HG02759 (cell line): ENCODE results near the gene CAMTA1.

Experiments used
- ATAC-seq: cut with Tn5 transposase; IDR thresholded peaks from one replicate; pipeline ENCODE4 v1.9.1; 2021; ENCODE audit warnings: mild to moderate bottlenecking, moderate library complexity; ENCODE audit not compliant: unreplicated experiment

CAMTA1 gene

DNA sequence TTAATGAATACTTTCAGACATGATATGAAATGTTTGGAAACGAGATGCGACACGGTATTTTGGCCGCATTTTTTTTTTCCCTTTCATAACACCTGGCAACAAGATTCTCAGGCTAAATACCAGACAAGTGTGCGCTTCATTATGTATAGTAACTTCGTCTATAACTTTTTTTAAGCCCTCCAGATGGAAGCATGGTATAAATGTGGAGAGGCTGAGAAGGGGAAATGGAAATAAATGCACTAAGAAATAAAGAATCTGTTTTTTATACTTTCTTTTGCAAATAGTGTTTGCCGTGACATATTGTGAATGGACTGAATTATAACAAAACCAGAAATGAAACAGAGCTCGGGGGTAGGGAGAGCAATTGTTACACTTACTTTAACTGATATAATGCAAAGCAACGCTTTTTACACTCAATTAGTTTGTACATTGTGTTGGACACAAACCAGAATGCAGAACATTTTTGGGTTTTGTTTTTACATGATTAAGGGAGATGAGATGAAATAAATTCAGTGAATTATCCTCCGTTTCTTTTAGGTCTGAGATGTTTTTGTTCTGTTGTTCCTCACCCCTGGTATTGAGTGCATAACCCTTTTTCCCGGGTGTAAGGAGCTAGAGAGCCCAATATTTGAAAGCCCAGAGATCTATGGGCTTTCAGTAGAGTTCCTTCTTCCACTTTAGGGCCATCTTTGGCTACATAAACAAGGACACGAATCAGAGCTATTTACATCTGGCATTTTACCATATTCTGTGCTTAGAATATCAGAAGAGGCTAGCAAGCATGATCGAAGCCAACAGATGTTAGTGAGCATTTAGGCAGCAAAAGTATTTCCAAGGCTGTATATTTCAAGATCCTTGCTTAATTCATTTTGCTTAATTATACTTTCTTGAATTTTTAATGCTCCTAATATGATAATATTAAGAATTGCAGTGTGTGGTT, 478.0 kb downstream of the CAMTA1 start:
- ATAC-seq, result no peak

DNA sequence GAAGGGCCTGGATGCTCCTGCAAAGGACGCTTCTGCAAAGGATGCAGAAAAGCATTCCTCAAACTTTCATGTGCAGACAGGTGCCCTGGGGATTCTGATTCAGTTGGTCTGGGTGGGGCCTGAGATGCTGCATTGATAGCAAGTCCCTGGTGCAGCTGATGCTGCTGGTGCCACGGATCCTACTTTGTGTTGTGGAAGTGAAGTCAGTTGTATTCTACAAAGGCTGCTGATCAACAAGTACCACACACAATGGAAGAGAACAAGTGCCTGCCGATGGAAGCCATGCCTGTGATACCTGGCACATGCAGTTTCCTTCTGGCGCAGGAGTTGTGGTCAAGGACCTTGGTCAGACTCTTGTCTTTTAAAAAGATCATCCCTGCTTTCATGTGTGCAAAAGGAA, 478.8 kb downstream of the CAMTA1 start:
- ATAC-seq, result no peak

DNA sequence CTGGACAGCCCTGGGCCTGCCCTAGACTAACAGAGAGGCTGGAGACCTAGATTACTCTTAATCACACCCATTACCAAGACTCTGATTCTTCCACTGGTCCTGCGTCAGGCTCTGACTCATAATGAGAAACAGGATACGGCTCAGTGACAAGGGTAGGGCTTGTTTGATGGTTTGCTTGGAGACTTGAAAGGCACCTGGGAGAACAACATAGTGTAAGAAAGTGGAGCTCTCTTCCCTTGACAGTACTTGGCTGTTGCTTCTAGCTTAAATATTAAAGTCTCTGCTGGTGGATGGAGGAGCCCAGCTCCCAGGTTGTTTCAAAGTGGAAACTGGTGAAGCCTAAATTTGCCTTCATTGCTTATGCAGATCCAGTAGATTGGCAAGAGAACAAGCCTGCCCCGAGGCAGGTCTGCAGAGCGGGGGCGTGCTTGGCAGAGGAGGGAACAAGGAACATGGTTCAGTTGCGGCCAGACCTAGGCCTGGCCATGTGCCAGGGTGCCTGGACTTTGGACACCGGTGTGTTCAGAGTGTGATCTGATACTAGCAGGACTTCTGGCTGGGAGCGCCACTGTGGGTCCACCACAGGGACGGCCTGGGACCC, 480.6 kb downstream of the CAMTA1 start:
- no peak for ATAC-seq

DNA sequence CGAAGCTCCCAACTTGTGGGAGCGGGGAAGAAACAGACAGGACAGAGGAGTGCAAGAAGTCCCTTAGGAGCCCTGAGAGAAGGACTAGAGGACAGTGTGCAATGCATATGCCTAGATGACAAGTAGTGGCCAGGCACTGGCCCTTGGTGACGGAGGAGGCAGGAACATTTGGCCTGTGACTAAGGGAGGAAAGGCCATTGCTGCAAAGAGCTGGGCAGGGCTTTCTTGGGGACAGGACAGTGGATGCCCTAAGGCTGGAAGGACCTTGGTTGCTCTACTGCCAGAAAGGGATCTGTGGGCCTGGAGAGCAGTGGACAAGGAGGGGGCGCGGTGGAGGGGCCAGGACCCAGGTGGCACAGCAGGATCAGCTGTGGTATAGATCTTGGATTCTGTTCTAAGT, 481.3 kb downstream of the CAMTA1 start:
- ATAC-seq, result no peak

DNA sequence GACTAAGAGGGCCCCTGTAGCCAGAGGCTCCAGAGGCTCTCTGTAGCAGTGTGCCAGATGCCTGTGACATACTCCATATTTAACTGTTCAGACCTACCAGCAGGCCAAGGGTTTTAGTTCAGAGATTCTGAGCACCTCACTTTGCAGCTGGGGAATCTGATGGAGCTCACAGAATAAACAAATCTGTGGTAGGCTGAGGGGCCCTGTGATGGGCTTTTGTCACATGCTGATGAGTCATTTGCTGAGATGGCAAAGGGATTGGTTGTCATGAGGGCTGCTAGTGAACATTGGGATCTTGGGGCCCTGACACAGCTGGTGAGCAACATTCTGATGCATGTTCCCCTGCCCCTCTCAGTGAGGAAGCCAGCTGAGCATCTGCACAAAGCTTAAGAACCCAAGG, 482.2 kb downstream of the CAMTA1 start:
- ATAC-seq, result no peak

DNA sequence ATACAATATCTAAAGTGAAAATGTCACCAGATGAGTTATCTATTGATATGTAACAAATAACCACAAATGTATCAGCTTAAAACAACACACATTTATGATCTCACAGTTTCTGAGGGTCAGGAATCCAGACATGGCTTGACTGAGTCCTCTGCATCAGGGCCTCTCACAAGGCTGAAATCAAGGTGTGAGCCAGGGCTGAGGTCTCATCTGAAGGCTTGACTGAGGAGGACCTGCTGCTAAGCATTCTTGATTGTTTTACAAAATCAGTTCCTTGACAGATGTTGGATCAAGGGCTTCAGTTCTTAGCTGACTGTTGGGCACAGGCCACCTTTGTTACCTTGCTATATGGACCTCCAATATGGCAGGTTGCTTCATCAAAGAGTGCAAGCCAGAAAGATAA, 483.7 kb downstream of the CAMTA1 start:
- no peak for ATAC-seq

DNA sequence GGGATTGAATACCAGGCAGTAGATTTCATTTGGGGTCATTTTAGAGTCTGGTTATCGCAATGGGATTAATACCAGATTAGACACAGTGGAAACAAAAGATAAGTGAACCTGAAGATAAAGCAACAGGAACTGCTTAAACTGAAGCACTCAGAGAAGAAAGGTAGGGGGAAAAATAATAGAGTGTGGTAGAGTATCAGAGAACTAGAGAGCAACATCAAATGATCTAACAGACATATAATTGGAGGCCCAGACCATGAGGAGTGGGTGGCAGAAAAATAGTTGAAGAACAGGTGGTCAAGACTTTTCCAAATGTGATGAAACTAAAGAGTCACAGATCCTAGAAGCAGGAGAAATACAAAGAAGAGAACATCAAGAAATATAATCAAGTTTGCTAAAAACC, 484.3 kb downstream of the CAMTA1 start:
- ATAC-seq, result no peak

DNA sequence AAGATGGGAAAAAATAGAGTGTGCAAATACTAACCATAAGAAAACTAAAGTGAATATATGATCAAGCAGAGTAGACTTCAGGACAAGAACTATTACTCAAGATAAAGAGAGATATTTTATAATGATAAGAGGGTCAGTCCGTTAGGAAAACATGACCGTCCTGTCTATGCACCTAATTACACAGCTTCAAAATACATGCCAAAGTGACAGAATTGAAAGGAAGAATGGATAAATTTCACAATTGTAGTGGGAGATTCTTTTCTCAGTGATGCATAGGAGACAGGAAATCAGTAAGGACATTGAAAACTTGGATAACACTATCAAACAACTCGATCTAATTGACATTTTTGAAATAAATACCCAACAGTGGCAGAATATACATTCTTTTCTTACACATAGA, 489.0 kb downstream of the CAMTA1 start:
- ATAC-seq, result no peak

DNA sequence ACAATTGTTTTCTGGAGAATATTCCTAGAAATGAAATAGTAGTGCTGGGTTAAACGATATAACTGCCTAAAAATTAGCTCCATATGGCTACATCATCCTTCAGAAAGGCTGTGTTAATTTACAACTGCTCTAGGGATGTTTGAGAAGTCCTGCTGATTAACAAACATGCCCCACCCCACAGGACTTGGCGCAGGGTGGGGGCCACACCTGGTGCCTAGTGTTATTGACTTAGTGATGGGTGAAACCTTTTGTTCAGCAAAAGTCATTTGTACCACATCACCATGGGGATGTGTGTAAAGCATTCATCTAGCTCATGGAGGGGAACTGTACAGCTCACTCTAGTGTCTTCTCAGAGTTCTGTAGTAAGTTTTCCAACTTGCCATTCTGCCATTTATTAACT, 492.8 kb downstream of the CAMTA1 start:
- no peak for ATAC-seq

DNA sequence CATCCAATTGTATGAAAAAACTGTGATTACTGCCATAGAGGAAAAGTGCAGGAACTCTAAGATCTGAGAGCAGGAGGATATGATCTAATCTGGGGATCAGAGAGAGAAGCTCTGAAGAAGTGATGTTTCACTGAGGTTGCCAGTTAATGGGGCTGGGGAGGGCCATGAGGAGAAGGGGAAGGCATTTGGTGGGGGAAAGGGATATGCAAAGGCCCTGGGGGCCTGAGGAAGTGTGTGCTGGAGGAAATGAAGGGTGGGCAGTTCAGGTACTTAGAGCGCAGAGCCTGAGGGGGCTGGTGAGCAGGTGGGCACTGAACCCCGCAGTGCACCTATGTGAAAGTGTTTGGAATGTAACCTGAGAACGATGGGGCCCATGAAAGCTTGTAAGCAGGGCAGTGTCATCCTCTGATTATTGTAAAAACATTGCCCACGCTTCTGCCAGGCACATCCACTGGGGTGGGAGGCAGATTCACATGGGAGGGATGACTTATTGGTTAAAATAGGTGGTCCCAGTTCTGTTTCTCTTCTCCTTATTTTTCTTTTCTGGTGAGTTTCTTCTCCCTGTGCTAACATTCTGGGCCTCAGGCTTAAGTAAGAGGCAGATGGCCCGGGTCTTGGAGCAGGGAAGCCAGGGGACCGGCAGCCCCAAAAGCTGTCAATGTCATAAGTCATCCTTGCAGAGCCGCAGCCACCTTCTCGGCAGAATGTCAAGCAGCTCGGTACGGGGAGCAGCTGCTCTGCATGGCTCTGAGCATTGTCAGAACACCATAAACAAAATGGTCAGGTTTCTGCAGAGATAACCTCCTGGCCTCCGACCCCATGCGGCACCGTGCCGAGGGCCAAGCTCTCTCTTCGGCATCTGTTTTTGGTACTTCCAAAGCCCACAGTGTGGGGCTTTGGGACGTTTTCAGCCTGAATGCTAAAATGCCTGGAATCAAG, 493.8 kb downstream of the CAMTA1 start:
- ATAC-seq, result no peak

DNA sequence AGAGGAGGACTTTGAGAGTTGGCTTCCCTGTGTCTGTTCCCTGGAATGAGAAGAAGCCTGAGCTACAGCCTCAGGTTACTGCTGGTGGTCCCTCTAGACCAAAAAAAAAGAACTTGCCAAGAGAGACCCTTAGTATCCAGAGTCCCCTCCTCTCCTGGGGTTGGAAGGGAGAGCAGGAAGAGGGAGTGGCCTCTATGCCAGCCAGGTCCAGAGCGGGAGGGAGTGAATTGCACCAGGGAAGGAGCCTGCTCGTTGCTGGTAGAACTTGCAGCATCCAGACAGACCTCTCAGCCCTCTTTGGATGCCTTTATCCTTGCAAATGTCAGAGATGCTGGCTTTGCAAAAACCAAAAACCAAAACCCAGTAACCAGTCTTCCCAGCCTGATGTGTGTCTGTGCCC, 494.5 kb downstream of the CAMTA1 start:
- ATAC-seq, result no peak

DNA sequence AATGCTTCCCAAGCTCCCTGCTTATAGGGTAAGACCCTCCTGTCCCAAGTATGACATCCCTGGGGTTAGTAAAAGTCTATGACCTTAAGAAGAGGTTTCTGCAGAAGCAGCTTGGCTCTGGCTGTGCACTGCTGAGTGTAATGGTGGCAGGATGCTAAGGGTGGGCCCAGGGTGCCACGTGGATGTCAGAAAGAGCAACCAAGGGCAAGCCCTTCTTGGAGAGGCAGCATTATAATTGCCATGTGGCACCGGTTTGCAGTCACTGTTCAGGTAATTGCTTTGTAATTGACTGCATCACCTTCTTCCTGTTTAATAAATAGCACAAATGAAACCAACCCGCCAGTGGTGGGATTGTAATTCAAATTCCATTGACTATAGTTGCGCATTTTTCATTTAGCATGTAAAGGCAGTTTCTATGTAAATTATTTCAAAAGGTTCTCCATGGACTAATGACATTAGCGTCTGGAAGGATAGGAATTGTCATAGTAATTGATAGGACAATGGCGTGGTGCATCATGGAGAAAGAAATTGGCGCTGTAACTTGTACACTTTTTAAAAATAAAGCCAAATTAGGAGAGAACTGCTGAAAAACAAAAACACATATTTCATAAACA, 495.2 kb downstream of the CAMTA1 start:
- no peak for ATAC-seq

DNA sequence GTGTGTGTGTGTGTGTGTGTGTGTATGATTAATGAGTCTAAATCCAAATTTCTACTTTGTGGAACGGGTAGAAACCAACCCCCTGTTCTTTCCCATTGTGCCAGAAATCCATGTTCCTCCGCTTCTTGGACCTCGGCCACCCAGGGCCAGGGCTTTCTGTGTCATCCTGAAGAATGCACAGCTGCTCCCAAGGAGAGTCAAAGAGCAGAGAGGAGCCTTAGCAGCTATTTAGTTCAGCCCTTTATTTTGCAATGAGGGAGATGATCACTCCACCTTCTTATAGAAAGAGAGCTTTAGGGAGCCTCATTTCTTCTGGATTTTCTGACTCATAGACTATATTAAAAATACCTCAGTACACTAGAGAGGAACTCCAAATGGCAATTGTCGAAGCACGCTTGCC, 496.6 kb downstream of the CAMTA1 start:
- no peak for ATAC-seq

DNA sequence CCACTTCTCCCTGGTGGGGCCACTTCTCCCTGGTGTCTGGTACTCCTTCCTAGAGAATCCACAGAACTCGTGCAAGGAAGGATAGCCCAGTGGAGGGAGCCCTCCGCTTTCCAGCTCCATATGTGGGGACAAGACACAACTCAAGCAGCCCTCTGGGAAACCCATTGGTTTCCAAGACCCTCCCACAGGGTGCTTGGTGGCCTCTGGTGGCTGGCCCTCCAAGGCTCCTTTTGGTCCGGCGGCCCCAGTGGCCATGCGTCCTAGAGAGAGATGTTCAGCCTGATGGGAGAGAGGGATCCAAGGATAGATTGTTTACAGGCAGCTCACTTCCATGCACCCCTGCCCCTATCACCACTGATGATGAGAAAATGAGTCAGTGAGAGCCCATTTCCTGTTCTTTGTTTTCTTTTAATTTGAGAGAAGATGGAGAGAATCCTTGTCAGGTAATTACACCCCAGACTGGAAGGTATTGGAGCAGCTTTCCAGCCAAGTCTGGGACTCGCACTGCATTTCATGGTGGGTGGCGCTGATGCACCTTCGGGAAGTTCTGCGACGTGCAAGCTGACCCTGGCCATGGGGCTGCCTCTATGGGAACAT, 499.7 kb downstream of the CAMTA1 start:
- no peak for ATAC-seq

DNA sequence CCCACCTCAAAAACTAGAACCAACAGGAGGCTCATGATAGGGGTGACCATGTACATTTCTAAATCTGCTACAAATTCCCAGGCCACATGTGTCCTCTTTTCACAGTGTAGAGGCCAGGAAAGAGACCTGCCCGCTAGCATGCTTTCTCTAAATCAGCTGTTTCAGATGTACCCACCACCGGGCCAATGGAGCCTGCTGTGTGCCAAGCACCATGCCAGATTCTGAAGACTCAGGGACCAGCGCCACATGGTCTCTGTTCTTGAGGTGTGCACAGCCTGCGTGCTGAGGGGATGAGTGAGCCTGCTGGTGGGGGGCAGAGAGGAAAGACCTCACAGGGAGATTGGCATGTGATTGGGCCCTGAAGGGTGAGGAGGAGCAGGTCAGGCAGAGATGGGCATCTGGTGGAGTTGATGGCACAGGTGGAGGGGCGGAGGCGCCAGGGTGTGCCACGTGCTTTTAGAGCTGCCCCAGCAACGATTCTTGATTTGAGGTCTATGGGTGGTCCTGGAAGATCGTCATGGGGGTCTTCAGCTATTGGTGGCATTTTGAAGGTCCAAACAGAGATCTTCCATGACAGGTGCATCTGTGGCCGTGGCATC, 500.7 kb downstream of the CAMTA1 start:
- no peak for ATAC-seq

DNA sequence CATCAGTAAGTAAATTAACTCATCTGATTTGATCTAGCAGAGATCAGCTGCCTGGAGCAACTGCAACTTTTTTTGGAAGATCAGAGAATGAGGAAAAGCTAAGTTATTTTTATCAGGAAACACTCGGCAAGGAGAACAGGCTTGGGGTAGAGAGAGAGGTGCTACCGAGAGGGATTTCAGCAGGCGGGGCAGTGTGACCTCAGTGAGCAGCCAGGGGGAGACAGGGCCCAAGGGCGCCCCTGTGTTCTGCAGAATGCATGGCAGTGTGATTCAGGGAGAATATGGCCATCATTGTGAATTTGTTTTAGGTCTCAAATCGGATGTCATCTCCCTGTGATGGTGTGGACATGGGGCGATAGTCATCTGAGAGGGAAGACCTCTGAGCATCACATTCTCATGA, 501.8 kb downstream of the CAMTA1 start:
- no peak for ATAC-seq

DNA sequence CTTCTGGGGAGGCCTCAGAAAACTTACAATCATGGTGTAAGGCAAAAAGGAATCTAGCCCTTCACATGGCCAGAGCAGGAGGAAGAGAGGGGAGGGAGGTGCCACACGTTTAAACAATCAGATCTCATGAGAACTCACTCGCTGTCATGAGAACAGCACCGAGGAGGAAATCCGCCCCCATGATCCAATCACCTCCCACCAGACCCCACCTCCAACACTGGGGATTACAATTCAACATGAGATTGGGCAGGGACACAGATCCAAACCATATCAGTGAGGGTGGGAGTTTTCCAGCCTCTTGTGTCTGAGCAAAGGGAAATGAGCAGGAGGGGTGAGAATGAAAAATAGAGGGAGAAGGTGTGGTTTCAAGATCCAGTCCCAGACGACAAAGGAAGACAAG, 503.7 kb downstream of the CAMTA1 start:
- no peak for ATAC-seq

DNA sequence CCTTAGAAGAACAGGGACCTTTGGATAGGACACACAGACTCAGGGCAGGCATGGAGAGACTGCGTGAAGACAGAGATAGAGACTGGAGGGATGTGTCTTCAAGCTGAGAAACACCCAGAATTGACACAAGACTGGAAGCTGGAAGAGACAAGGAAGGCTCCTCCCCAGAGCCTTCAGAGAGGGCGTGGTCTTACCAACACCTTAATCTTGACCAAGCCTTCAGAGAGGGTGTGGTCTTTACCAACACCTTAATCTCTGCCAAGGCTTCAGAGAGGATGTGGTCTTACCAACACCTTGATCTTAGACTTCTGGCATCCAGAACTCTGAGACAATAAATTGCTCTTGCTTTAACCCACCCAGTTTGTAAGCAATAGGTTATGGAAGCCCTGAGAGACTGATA, 504.4 kb downstream of the CAMTA1 start:
- no peak for ATAC-seq

DNA sequence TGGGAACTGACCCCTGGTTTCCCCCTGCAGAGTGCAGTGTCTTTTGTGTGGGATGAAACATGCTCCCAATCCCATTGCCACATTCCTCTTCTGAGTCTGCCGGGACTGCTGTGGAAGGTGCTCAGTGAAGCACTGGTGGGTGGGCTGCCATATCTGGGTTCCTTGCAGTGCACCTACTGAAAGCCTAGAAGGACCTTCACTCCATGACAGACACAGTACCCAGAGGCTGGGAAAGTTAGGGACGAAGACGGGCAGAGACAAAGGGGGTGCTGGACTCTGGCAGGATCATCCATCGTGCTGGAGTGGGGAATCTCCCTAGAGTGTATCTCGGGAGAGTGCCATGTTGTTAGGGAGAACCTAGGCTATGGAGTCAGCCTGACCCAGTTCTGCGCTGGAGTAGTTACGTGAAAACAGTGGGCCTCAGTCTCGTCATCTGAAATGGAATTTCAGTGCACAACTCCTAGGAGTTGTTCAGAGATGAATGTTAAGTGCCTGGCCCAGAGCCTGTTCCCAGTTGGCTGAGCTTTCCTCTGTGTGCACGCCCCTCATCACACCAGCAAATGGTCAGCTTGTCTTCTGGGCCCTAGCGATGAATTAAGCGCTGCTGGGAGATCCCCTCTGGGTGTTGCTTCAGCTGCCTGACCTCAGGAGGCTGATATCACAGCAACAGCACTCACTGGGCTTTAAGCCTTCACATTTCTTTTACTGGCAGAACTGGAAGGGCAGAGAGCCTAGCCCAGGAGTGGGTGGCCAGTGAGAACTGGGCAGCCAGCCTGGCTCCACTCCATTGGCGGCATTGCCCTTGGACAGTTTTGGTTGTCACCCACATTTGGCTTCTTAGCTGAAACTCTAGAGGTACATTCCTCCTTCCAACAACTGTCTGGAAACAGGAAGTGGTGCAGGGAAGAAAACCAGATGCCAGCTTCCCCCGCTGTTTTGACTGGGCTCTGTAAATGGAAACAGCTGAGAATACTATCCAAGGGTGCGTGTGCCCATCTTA, 506.0 kb downstream of the CAMTA1 start:
- no peak for ATAC-seq
